T47D (cell line): Measurements from ENCODE around the gene RALGAPA2.

ENCODE experiments used
- DNase-seq, 2 experiments: peaks; one replicate each; pipeline versions ENCODE4 v3.0.0 to v3.0.0-alpha.2; 2011 to 2012; ENCODE audit warnings: low read depth in 1 of 2, low spot score in 1 of 2
- JUND ChIP-seq: IDR thresholded peaks from 2 replicates; pipeline ENCODE4 v1.6.1; 2012; ENCODE audit warnings: low read depth
- in situ Hi-C: cut with HindIII; loops from 2 replicates; pipeline ENCODE4 v1.10.0; 2016; ENCODE audit warnings: low sequenced_read_pairs, low pct_unique_long_range_greater_than_20kb

The RALGAPA2 gene

GRCh38 chr20:20371681-20372080 lies 340.8 kb downstream of the RALGAPA2 start:
- no peak for TF ChIP-seq JUND
- in situ Hi-C loops, result no loop called here
- no peak for DNase-seq

- no peak for TF ChIP-seq JUND
- DNase-seq, result no peak
- in situ Hi-C loops, result no loop called here
Observed at GRCh38 chr20:20371083-20371482, 341.4 kb downstream of the RALGAPA2 start.

GRCh38 chr20:20370094-20370575 lies 342.3 kb downstream of the RALGAPA2 start:
- no peak for DNase-seq
- TF ChIP-seq JUND, result no peak
- in situ Hi-C loops, result no loop called here

- DNase-seq, result peak; percentile 89 to 92
- no peak for TF ChIP-seq JUND
- in situ Hi-C loops, result no loop called here
Observed at GRCh38 chr20:20369250-20370093, 343.0 kb downstream of the RALGAPA2 start.

GRCh38 chr20:20368418-20369249 lies 343.8 kb downstream of the RALGAPA2 start:
- DNase-seq, result no peak
- no peak for TF ChIP-seq JUND
- in situ Hi-C loops, result no loop called here

- no peak for TF ChIP-seq JUND
- in situ Hi-C loops, result no loop called here
- no peak for DNase-seq
Observed at GRCh38 chr20:20367575-20368417, 344.6 kb downstream of the RALGAPA2 start, which contains the start of gene INSM1. INSM1 (plus strand) TSS chr20:20368104; CDS start chr20:20368268, 164 bp downstream.

- TF ChIP-seq JUND, result no peak
- in situ Hi-C loops, result no loop called here
- no peak for DNase-seq
Observed at GRCh38 chr20:20366876-20367574, 345.4 kb downstream of the RALGAPA2 start.

- in situ Hi-C loops, result no loop called here
- TF ChIP-seq JUND, result no peak
- no peak for DNase-seq
Observed at GRCh38 chr20:20366551-20366875, 345.9 kb downstream of the RALGAPA2 start.

GRCh38 chr20:20365480-20366161 lies 346.8 kb downstream of the RALGAPA2 start:
- TF ChIP-seq JUND, result no peak
- DNase-seq, result no peak
- in situ Hi-C loops, result no loop called here

- DNase-seq, result no peak
- TF ChIP-seq JUND, result no peak
- in situ Hi-C loops, result no loop called here
Observed at GRCh38 chr20:20364593-20365479, 347.6 kb downstream of the RALGAPA2 start.
